HG03469 (cell line): ENCODE results near the gene BSN.
A peak's percentile ranks its signal among the peaks of the same experiment; 100 is the strongest.

Source experiments
- ATAC-seq: cut with Tn5 transposase; IDR thresholded peaks from one replicate; pipeline ENCODE4 v1.9.1; 2021; ENCODE audit warnings: mild to moderate bottlenecking, moderate library complexity, moderate number of reproducible peaks; ENCODE audit not compliant: unreplicated experiment

The BSN gene

DNA sequence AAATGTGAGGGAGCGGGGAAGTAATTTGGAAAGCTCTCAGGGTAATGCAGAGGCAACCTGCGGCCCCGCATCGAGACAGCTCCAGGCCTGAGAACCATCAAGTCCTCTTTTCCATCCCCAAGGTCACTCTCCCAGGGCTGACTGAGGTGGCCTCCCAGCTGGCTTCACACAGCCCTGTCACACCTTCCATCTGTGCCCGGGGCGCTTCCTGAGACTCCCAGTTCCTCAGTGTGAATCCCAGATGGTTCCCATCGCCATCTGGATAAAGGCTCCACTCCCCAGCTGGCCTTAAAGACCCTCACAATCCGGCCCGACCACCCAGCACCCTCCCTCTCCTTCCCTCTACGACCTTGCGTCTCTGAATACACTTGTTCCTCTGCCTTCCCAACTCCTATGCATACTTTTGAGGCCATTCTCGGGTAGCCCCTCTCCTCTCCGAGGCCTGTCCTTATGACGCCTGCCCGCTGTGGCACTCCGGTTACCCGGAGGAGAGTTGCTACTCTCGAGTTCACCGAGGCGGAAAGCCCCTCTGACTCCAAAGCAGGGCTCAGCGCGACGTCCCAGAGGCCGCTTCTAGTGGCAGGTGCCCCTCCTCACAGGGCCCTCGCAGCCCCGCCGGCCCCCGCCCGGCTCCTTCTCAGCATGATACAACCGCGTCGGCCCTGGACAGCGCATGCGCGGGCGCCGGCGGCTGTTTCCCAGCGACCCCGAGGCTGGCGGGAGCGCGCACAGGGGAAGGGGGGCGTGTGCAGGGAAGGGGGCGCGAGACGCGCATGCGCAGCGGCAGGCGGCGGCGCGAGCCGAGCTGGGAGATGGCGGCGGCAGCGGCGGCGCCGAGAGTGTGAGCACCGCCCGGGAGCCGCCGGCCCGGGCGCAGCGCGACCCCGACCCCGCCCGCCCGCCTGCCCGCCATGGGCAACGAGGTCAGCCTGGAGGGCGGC, at the start of gene BSN:
Gene BSN, plus strand, starts transcription at position 786 of the 941 bp plus-strand sequence. Its CDS starts 126 bp downstream, at position 912.
- ATAC-seq, result peak; percentile 42

GRCh38 chr3:49506906-49507305, 47.4 kb upstream of the BSN start:
- ATAC-seq, result no peak

DNA sequence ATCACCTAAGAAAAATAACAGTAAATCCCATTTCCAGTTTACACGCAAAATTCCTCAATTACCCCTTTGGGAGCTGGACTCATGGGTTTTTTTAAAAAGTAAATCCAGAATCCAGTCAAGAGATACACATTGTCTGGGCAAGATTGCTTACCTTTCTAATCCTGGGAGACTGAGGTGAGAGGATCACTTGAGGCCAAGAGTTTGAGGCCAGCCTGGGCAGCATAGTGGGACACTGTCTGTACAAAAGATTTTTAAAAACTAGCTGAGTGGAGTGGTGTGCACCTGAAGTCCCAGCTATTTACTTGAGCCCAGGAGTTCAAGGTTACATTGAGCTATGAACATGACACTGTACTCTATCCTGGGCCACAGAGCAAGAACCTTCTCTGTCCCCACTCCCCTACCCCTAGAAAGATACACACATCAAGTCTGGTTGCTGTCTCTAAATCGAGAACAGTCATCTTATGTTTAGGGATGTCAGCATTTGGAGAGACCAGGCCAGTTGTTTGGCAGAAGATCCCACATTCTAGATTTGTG, 45.2 kb upstream of the BSN start:
- ATAC-seq, result no peak

DNA sequence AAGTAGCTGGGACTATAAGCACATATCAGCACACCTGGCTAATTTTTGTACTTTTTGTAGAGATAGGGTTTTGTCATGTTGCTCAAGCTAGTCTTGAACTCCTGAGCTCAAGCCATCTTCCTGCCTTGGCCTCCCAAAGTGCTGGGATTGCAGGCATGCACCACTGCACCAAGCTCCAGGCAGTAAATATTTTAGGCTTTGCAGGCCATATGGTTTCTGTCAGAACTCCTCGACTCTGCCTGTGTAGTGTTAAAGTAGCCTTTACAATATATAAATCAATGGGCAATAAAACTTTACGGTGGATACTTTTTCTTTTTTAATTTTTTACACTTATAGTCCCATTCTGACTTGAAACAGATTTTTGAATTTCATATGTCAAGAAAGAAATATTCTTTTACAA, 42.6 kb upstream of the BSN start:
- ATAC-seq, result no peak

- no peak for ATAC-seq
Observed at GRCh38 chr3:49512781-49513355, 41.4 kb upstream of the BSN start.

DNA sequence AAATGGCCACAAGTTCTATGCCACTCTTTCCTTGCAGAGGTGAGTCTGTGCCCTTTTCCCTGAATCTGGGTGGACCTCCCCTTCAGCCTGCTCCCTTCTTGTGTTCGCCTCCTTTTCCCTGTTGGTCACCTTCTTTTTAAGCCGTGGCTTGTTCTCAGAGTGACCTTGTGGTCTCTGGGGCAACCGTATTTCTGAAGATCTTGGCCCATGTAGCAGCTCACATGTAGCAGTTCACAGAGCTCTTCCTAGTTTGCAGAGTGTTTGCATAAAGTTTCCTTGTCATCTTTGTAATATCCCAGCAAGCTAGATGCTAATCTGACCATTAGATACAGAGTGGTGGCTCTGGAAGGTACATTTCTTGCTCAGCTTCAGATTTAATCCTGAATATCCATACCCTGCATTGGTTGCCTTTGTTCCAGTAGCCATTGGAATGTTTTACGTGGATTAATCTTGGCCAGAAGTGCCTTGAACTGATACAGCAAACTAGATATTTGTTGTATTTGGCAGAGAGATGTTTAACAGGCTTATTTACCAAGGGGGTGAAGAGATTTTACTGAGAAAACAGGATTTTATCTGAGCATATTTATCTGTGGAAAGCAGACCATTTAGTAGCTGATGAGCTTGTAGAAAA, 40.7 kb upstream of the BSN start:
- ATAC-seq, result no peak

DNA sequence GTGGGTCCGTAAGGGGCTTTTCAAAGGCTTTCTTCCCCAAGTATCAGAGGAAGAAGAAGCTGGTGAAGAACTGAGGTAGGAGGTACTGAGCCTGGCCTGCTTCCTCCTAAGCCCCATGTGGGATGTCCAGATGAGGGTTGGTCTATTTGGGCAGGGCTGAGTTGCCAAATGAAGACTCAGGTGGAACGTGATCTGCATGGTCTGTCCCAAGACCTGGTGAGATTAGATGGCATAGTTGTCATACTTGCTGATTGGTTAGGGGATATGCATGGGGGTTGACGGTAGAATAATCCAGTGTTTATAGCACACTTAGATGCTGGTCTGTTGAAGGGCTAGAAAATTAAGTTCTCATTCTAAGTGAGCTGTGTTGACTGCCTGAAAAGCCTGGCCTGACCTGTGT, 36.3 kb upstream of the BSN start:
- ATAC-seq, result no peak

GRCh38 chr3:49518441-49518840, 35.8 kb upstream of the BSN start:
- no peak for ATAC-seq

DNA sequence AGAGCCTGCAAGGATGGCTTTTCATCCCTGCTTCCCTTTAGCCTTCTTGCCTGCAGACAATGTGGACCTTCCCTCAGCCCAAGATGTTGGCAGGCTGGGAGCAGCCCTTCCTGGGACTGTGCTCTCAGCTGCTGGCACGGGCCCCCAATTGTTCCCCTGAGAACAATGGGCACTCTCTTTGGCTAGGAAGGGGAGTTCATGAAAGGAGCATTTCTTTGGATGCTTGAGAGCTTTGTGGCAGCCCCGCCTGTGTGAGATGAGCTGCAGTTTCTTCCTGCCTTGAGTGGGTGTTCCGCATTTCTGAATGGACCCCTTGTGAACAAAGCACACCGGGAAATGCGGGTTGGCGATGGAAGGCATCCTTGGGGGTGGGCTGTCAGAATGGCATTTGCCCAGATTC, 35.0 kb upstream of the BSN start:
- ATAC-seq, result no peak

DNA sequence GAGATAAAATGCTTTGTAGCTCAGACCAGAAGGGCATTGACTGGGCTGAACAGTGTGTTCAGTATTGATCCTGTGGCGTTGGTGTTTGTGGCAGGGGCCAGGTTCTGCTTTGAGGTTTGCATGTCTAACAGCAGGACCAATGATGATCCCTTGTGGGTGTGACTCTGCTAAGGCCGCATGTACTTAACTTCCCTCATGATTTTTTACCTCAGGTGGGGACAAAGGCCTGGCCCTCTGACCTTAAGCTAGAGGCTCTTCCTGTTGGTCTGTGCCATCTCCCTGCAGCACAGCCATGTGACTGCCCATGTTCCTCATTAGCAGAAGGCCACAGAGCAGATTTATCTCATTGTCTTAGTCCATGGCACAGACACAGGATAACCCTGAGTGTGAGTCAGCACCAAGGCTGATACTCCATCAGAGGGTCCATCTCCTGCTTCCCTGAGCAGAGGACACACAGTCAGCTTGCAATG, 34.3 kb upstream of the BSN start:
- no peak for ATAC-seq

- no peak for ATAC-seq
Observed at GRCh38 chr3:49523756-49524747, 30.2 kb upstream of the BSN start.

- ATAC-seq, result no peak
Observed at GRCh38 chr3:49529567-49529966, 24.7 kb upstream of the BSN start.

DNA sequence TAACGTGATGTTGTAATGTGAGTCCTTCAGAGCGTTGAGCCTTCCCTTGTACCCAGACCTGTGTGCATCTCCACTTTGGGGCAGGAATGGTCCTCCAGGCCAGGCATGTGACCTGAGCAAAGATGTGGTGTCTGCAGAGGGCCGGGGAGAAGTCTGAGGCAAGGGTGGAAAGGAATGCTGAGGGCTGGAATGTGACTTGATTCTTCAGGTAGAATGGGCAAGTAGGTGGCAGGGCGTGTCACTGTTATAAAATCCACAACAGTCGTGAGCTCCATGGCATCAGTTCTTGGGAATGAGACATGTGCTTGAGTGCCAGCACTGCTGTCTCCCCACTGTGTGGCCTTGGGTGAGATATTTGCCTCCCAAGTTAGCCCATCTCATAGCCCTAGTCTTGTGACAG, 24.0 kb upstream of the BSN start:
- no peak for ATAC-seq

DNA sequence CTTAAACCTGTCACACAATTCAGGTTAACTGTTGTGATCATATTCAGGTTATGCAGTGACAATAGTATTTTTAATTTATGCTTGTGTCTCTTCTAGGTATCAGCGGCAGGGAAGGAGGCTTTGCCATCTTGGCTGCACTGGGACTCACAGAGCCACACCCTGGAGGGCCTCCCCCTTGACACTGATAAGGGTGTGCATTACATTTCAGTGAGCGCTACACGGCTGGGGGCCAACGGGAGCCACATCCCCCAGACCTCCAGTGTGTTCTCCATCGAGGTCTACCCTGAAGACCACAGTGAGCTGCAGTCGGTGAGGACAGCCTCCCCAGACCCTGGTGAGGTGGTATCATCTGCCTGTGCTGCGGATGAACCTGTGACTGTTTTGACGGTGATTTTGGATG, 23.6 kb upstream of the BSN start:
- ATAC-seq, result no peak

- ATAC-seq, result no peak
Observed at GRCh38 chr3:49531218-49531617, 23.1 kb upstream of the BSN start.

DNA sequence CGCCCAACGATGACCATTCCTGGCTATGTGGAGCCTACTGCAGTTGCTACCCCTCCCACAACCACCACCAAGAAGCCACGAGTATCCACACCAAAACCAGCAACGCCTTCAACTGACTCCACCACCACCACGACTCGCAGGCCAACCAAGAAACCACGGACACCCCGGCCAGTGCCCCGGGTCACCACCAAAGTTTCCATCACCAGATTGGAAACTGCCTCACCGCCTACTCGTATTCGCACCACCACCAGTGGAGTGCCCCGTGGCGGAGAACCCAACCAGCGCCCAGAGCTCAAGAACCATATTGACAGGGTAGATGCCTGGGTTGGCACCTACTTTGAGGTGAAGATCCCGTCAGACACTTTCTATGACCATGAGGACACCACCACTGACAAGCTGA, 22.6 kb upstream of the BSN start:
- no peak for ATAC-seq

DNA sequence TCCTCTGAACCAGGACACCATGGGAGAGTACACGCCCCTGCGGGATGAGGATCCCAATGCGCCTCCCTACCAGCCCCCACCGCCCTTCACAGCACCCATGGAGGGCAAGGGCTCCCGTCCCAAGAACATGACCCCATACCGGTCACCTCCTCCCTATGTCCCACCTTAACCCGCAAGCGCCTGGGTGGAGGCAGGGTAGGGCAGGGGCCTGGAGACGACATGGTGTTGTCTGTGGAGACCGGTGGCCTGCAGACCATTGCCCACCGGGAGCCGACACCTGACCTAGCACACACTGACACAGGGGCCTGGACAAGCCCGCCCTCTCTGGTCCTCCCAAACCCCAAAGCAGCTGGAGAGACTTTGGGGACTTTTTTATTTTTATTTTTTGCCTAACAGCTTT, 21.2 kb upstream of the BSN start:
- ATAC-seq, result no peak

- no peak for ATAC-seq
Observed at GRCh38 chr3:49533786-49534519, 20.3 kb upstream of the BSN start.

DNA sequence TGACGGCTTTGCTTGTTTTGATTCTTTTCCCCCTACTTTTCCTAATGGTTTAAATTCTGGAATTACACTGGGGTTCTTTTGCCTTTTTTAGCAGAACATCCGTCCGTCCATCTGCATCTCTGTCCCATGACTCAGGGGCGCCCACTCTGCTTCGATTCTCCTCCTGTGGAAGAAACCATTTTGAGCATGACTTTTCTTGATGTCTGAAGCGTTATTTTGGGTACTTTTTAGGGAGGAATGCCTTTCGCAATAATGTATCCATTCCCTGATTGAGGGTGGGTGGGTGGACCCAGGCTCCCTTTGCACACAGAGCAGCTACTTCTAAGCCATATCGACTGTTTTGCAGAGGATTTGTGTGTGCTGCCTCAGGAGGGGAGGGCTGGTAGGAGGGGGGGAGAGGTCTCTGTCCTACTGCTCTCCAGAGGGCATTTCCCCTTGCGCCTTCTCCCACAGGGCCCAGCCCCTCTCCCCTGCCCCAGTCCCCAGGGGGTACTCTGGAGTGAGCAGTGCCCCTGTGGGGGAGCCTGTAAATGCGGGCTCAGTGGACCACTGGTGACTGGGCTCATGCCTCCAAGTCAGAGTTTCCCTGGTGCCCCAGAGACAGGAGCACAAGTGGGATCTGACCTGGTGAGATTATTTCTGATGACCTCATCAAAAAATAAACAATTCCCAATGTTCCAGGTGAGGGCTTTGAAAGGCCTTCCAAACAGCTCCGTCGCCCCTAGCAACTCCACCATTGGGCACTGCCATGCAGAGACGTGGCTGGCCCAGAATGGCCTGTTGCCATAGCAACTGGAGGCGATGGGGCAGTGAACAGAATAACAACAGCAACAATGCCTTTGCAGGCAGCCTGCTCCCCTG, 19.5 kb upstream of the BSN start:
- ATAC-seq, result no peak
